ENCODE data around the gene CACNA1G.

The CACNA1G gene

GRCh38 chr17:50659179-50659578 is 98.7 kb downstream of the CACNA1G start:
- TF ChIP-seq CTCF (IDR thresholded peaks at IDR 0.05; ENCODE audit: low read depth, low read length), result peak; percentile 29
- no peak for DNase-seq
- Histone ChIP-seq H3K27me3 (ENCODE audit: insufficient read depth, low read depth, severe bottlenecking) (no peaks in the 10 kb centered on the region), H3K4me3 (ENCODE audit: low read depth, low read length) (no peak overlapping the region), H3K36me3 (no peaks in the 10 kb centered on the region), H3K27ac (no peak overlapping the region; the same call in 1 of the 2 replicates), H3K9me3 (ENCODE audit: severe bottlenecking) (no peaks in the 10 kb centered on the region)

DNA sequence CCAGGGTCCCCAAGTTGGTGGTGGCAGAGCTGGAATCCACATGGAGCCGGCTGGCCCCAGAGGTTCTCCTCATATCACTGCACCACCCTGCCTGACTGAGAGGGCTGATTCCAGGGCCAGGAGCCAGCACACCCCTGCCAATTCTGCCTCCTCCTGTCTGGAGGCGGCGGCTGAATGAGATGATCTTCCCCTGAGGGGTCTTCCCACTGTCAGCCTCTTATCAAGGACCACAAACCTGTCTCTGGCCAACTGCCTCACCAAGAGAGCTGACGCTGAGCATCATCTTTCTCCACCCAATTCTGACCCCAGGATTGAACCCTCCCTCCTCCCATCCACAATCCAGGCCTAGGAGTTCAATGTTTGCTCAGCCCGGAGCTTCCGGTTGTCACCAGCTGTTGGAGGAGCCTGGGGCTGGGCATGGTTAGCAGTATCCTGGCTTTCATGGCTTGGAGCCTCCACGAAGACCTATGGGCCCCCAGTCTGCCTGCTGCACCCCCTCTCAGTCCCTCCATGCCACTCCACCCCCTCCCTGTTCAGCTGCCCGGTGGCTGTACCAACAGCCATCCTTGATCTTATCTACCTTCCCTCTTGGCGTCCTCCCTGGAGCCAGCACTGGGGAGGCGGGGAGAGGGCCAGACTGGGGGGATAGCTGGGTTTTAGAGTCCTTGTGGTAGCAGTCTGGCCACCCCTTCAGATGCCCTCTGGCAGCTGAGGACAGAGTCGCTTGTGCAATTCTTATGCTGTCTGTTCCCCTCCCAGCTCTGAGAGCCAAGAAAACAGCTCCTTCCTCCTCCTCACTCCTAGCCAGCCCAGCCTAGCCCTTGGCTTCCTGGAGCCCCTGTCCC is 99.7 kb downstream of the CACNA1G start:
- Histone ChIP-seq H3K27me3 (ENCODE audit: insufficient read depth, low read depth, severe bottlenecking) (no peaks in the 10 kb centered on the region), H3K4me3 (ENCODE audit: low read depth, low read length) (no peak overlapping the region), H3K36me3 (no peaks in the 10 kb centered on the region), H3K9me3 (ENCODE audit: severe bottlenecking) (no peaks in the 10 kb centered on the region), H3K27ac (no peak overlapping the region)
- TF ChIP-seq CTCF (IDR thresholded peaks at IDR 0.05; ENCODE audit: low read depth, low read length), result no peak
- no peak for DNase-seq

DNA sequence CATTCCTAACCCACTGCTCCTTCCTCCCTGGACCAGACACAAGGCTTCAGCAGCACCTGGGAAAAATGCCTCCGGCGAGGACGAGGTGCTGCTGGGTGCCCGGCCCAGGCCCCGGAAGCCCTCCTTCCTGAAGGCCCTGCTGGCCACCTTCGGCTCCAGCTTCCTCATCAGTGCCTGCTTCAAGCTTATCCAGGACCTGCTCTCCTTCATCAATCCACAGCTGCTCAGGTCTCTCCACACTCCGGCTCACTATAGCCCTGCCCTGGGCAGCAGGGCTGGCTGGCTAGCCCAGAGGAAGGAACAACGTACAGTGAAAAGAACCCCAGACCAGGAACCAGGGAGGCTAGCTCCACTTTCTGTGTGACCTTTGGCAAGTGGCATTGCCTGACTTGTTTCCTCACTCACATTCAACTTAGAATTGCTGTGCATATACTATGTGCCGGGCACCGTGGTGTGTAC is 100.4 kb downstream of the CACNA1G start:
- H3K27ac ChIP-seq, result no peak overlapping the region
- DNase-seq, result no peak

GRCh38 chr17:50661348-50661747 is 100.8 kb downstream of the CACNA1G start:
- H3K9me3 ChIP-seq (ENCODE audit: severe bottlenecking), result no peaks in the 10 kb centered on the region
- H3K4me3 ChIP-seq (ENCODE audit: low read depth, low read length), result no peak overlapping the region
- H3K27ac ChIP-seq, result peak overlapping the region; percentile 18; the same call in 1 of the 2 replicates
- TF ChIP-seq CTCF (IDR thresholded peaks at IDR 0.05; ENCODE audit: low read depth, low read length), result no peak
- H3K36me3 ChIP-seq, result no peaks in the 10 kb centered on the region
- no peaks in the 10 kb centered on the region for H3K27me3 ChIP-seq (ENCODE audit: insufficient read depth, low read depth, severe bottlenecking)
- no peak for DNase-seq

More for the DNA sequence above, 100.4 kb downstream of the CACNA1G start:
- Histone ChIP-seq H3K36me3 (no peaks in the 10 kb centered on the region), H3K9me3 (ENCODE audit: severe bottlenecking) (no peaks in the 10 kb centered on the region), H3K4me3 (ENCODE audit: low read depth, low read length) (no peak overlapping the region), H3K27me3 (ENCODE audit: insufficient read depth, low read depth, severe bottlenecking) (no peaks in the 10 kb centered on the region)
- TF ChIP-seq CTCF (IDR thresholded peaks at IDR 0.05; ENCODE audit: low read depth, low read length), result no peak

GRCh38 chr17:50661795-50662391 is 101.4 kb downstream of the CACNA1G start:
- DNase-seq, result peak; percentile 52
- no peaks in the 10 kb centered on the region for H3K27me3 ChIP-seq (ENCODE audit: insufficient read depth, low read depth, severe bottlenecking)
- H3K27ac ChIP-seq, result peak overlapping the region; percentile 18; the same call in 1 of the 2 replicates
- TF ChIP-seq CTCF (IDR thresholded peaks at IDR 0.05; ENCODE audit: low read depth, low read length), result no peak
- H3K4me3 ChIP-seq (ENCODE audit: low read depth, low read length), result no peak overlapping the region
- H3K36me3 ChIP-seq, result no peaks in the 10 kb centered on the region
- no peaks in the 10 kb centered on the region for H3K9me3 ChIP-seq (ENCODE audit: severe bottlenecking)
